ENCODE data around the gene SYT1.

- TF ChIP-seq, protein P1, sequence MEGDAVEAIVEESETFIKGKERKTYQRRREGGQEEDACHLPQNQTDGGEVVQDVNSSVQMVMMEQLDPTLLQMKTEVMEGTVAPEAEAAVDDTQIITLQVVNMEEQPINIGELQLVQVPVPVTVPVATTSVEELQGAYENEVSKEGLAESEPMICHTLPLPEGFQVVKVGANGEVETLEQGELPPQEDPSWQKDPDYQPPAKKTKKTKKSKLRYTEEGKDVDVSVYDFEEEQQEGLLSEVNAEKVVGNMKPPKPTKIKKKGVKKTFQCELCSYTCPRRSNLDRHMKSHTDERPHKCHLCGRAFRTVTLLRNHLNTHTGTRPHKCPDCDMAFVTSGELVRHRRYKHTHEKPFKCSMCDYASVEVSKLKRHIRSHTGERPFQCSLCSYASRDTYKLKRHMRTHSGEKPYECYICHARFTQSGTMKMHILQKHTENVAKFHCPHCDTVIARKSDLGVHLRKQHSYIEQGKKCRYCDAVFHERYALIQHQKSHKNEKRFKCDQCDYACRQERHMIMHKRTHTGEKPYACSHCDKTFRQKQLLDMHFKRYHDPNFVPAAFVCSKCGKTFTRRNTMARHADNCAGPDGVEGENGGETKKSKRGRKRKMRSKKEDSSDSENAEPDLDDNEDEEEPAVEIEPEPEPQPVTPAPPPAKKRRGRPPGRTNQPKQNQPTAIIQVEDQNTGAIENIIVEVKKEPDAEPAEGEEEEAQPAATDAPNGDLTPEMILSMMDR (IDR thresholded peaks at IDR 0.05): no peak
- no peak for TF ChIP-seq POLR2A (IDR thresholded peaks at IDR 0.05)
Observed at GRCh38 chr12:78952552-78952929, 88.0 kb downstream of the SYT1 start.

Measured in upper lobe of left lung (tissue), 4 donors.